H1 (cell line): Measurements from ENCODE around the gene MYO15A. TPM values are rescaled to one million over a fixed set of nuclear protein-coding genes. Genes with fewer than 3 reads are reported as not detected.

ENCODE experiments used
- CTCF ChIA-PET: fragments of 300-600 bp; sonication (Branson Sonifier 250); formaldehyde crosslinking; loops from one replicate; lab custom pipeline; 2021; ENCODE audit not compliant: partially characterized antibody; lab: Charles Lee
- POLR2A ChIA-PET: fragments of 300-600 bp; sonication (Branson Sonifier 250); formaldehyde crosslinking; loops from one replicate; lab custom pipeline; 2021; ENCODE audit warnings: inconsistent platforms; ENCODE audit not compliant: partially characterized antibody; lab: Charles Lee
- DNase-seq, 2 experiments: peaks; one replicate each; pipeline versions ENCODE4 v3.0.0 to v3.0.0-alpha.2; 2010 to 2022; ENCODE audit warnings: low spot score in 2 of 2, low read depth in 1 of 2, mixed read lengths in 1 of 2
- FAIRE-seq: peaks from 2 replicates; lab custom pipeline; 2011; peaks lifted over from hg19 to GRCh38; lab: Jason Lieb, UNC
- H2AFZ ChIP-seq: 2 replicates; pipeline ENCODE4 v1.8.1; 2012; ENCODE audit warnings: low read length, inconsistent platforms
- H2AK5ac ChIP-seq: 2 replicates; pipeline ENCODE4 v1.6.1; 2013; ENCODE audit warnings: low read depth, low read length
- H2BK120ac ChIP-seq: replicated peaks from 2 replicates; pipeline ENCODE3; 2013; ENCODE audit warnings: low read depth, low read length, inconsistent platforms
- H2BK12ac ChIP-seq: 2 replicates; pipeline ENCODE4 v1.6.1; 2013; ENCODE audit warnings: low read depth, low read length
- H2BK15ac ChIP-seq: 2 replicates; pipeline ENCODE4 v1.6.1; 2013; ENCODE audit warnings: low read length
- H2BK20ac ChIP-seq: 2 replicates; pipeline ENCODE4 v1.6.1; 2013; ENCODE audit warnings: low read length
- H2BK5ac ChIP-seq: 2 replicates; pipeline ENCODE4 v1.6.1; 2013; ENCODE audit warnings: low read depth, low read length
- H3K14ac ChIP-seq: 2 replicates; pipeline ENCODE4 v1.6.1; 2013; ENCODE audit warnings: inconsistent platforms; ENCODE audit not compliant: insufficient read length
- H3K18ac ChIP-seq: 2 replicates; pipeline ENCODE4 v1.6.1; 2013; ENCODE audit warnings: low read length; ENCODE audit errors: extremely low read depth
- H3K23ac ChIP-seq: 2 replicates; pipeline ENCODE4 v1.6.1; 2013; ENCODE audit warnings: inconsistent platforms; ENCODE audit not compliant: insufficient read length
- H3K23me2 ChIP-seq: 2 replicates; pipeline ENCODE4 v1.6.1; 2013; ENCODE audit warnings: low read depth, low read length
- H3K27ac ChIP-seq: 2 replicates; pipeline ENCODE4 v1.6.1; 2011; ENCODE audit warnings: low read depth, low read length, inconsistent platforms
- H3K27me3 ChIP-seq, 4 experiments: replicated peaks in 1 of 4; 1 replicate in 1 of 4; 2 replicates in 3 of 4; pipeline versions ENCODE4 v1.6.1 to v1.8.1; 2011 to 2013; ENCODE audit warnings: low read length in 3 of 4, mild to moderate bottlenecking in 3 of 4, inconsistent platforms in 2 of 4, mixed read lengths in 2 of 4, moderate library complexity in 1 of 4; ENCODE audit not compliant: control insufficient read depth in 3 of 4, insufficient read depth in 3 of 4; ENCODE audit errors: extremely low read depth in 1 of 4
- H3K36me3 ChIP-seq, 4 experiments: 2 replicates each; pipeline versions ENCODE4 v1.6.1 to v1.8.1; 2011 to 2013; ENCODE audit warnings: mild to moderate bottlenecking in 4 of 4, low read length in 3 of 4, moderate library complexity in 2 of 4, control low read depth in 1 of 4, inconsistent platforms in 1 of 4; ENCODE audit not compliant: insufficient read depth in 4 of 4, control insufficient read depth in 2 of 4
- H3K4ac ChIP-seq: replicated peaks from 2 replicates; pipeline ENCODE3; 2013; ENCODE audit warnings: low read length, low read depth, mixed read lengths, inconsistent platforms; ENCODE audit not compliant: insufficient read length
- H3K4me1 ChIP-seq, 4 experiments: replicated peaks in 1 of 4; 1 replicate in 1 of 4; 2 replicates in 3 of 4; pipeline versions ENCODE4 v1.6.1 to v1.8.1; 2011 to 2013; ENCODE audit warnings: low read length in 3 of 4, inconsistent platforms in 2 of 4, mixed read lengths in 1 of 4; ENCODE audit not compliant: insufficient read depth in 4 of 4, control insufficient read depth in 3 of 4
- H3K4me2 ChIP-seq, 2 experiments: 2 replicates each; pipeline versions ENCODE4 v1.6.1 to v1.8.1; 2011 to 2013; ENCODE audit warnings: low read depth in 2 of 2, low read length in 2 of 2, control low read depth in 1 of 2, inconsistent platforms in 1 of 2, mild to moderate bottlenecking in 1 of 2; ENCODE audit not compliant: insufficient read depth in 1 of 2
- H3K4me3 ChIP-seq, 4 experiments: fragments of 200-600, 300-600 bp in 1 of 4; sonication (generic), shearing (Covaris generic), sonication (Bioruptor Twin) in 1 of 4; 2 replicates each; pipeline versions ENCODE4 v1.5.1 to v1.8.1; 2011 to 2016; ENCODE audit warnings: low read length in 4 of 4, low read depth in 3 of 4, control low read depth in 2 of 4, inconsistent platforms in 2 of 4, mild to moderate bottlenecking in 2 of 4, mixed read lengths in 1 of 4, moderate library complexity in 1 of 4; ENCODE audit not compliant: insufficient read depth in 2 of 4; ENCODE audit errors: extremely low read depth in 1 of 4
- H3K56ac ChIP-seq: replicated peaks from 2 replicates; pipeline ENCODE3; 2013; ENCODE audit warnings: low read depth, mild to moderate bottlenecking, mixed read lengths, low read length, inconsistent platforms; ENCODE audit not compliant: insufficient read length
- H3K79me1 ChIP-seq: 2 replicates; pipeline ENCODE4 v1.6.1; 2013; ENCODE audit warnings: low read depth, low read length, control low read depth
- H3K79me2 ChIP-seq, 2 experiments: 2 replicates each; pipeline versions ENCODE4 v1.6.1 to v1.8.1; 2012 to 2013; ENCODE audit warnings: low read length in 2 of 2, mild to moderate bottlenecking in 2 of 2, inconsistent platforms in 1 of 2; ENCODE audit not compliant: insufficient read depth in 2 of 2, control insufficient read depth in 1 of 2
- H3K9ac ChIP-seq, 4 experiments: replicated peaks in 1 of 4; 1 replicate in 1 of 4; 2 replicates in 3 of 4; pipeline versions ENCODE4 v1.6.1 to v1.8.1; 2011 to 2013; ENCODE audit warnings: low read depth in 3 of 4, low read length in 3 of 4, control low read depth in 2 of 4, mild to moderate bottlenecking in 2 of 4, moderate library complexity in 2 of 4, inconsistent platforms in 1 of 4; ENCODE audit errors: extremely low read depth in 1 of 4
- H3K9me3 ChIP-seq, 2 experiments: 2 replicates each; pipeline versions ENCODE4 v1.6.1 to v1.8.1; 2012 to 2013; ENCODE audit warnings: mild to moderate bottlenecking in 2 of 2, moderate library complexity in 2 of 2, control low read depth in 1 of 2, inconsistent platforms in 1 of 2, low read depth in 1 of 2, low read length in 1 of 2, mixed read lengths in 1 of 2; ENCODE audit not compliant: insufficient read depth in 2 of 2
- H4K20me1 ChIP-seq, 2 experiments: replicated peaks in 1 of 2; 2 replicates each; pipeline versions ENCODE3 to v1.8.1; 2011 to 2013; ENCODE audit warnings: inconsistent platforms in 2 of 2, low read length in 2 of 2, mild to moderate bottlenecking in 1 of 2; ENCODE audit not compliant: insufficient read depth in 2 of 2, control insufficient read depth in 1 of 2
- H4K5ac ChIP-seq: 2 replicates; pipeline ENCODE4 v1.6.1; 2013; ENCODE audit warnings: low read length, low read depth, mixed read lengths, inconsistent platforms; ENCODE audit not compliant: insufficient read length
- H4K8ac ChIP-seq: 2 replicates; pipeline ENCODE4 v1.8.0; 2013; ENCODE audit warnings: mild to moderate bottlenecking, moderate library complexity, low read length, inconsistent platforms; ENCODE audit not compliant: insufficient read depth; ENCODE audit errors: extremely low read depth
- H4K91ac ChIP-seq: replicated peaks from 2 replicates; pipeline ENCODE3; 2013; ENCODE audit warnings: low read length, mixed read lengths, inconsistent platforms; ENCODE audit not compliant: insufficient read length
- KDM5A ChIP-seq: fragments of 200-600 bp; IDR thresholded peaks from 2 replicates; pipeline ENCODE4 v1.7.1; 2012; ENCODE audit warnings: mild to moderate bottlenecking, low read length, inconsistent platforms, mixed read lengths
- NANOG ChIP-seq: IDR thresholded peaks from 2 replicates; pipeline ENCODE4 v1.6.1; 2011; ENCODE audit warnings: low read length, low read depth, mild to moderate bottlenecking, inconsistent platforms; ENCODE audit not compliant: insufficient read depth, poor library complexity, severe bottlenecking
- USF2 ChIP-seq: IDR thresholded peaks from 2 replicates; pipeline ENCODE4 v1.6.1; 2011; ENCODE audit warnings: low read length, improper control_type of control experiment
- WGBS, 2 experiments: shearing (Covaris generic) in 1 of 2; methylation state at CpG; one replicate each; pipeline versions ENCODE4 v1.1.6 to v1.1.7; 2013 to 2015; ENCODE audit warnings: low lambda C conversion rate in 2 of 2, mixed read lengths in 2 of 2, inconsistent platforms in 1 of 2, low coverage in 1 of 2, missing lambda C conversion rate in 1 of 2; ENCODE audit not compliant: insufficient replicate concordance in 2 of 2, insufficient coverage in 1 of 2, insufficient read length in 1 of 2; ENCODE audit errors: extremely low coverage in 1 of 2, missing lambda C conversion rate in 1 of 2; 5-methylcytosine and 5-hydroxymethylcytosine counted together
- polyA plus RNA-seq, 7 experiments: library from polyadenylated mRNA; depleted of rRNA in 3 of 7; stranded (reverse) in 5 of 7; unstranded in 2 of 7; fragments of >200 nt in 5 of 7; fragments of 200-250 nt in 2 of 7; gene quantifications; 1 replicate in 5 of 7; 2 replicates in 1 of 7; 4 replicates in 1 of 7; pipeline versions ENCODE4 v1.2.1 to v1.2.3, GENCODE V29; 2011 to 2013; ENCODE audit warnings: missing spikeins in 2 of 7, mixed read lengths in 2 of 7
- total RNA-seq: library from RNA; stranded (reverse); fragmentation: NEBNext Ultra II Directional; extraction: Animal tissue kit (Norgen Biotek cat#: 25700); gene quantifications from 2 replicates; pipeline ENCODE4 v1.2.1, GENCODE V29; 2021

Gene MYO15A
- total and polyA plus RNA-seq, 2 of the 8 experiments (the other 6 are each of a cell fraction or from before 2014, with no cell fraction given), result 1.6 to 4.2 TPM

GRCh38 chr17:18139498-18139897 lies 30.9 kb downstream of the MYO15A start:
- Histone ChIP-seq H3K27ac (no peak overlapping the region), H3K56ac (no peak overlapping the region), H3K9ac (no peak overlapping the region), H3K4me2 (no peak overlapping the region), H3K9me3 (no peaks in the 10 kb centered on the region), H2BK20ac (no peak overlapping the region), H3K79me2 (no peaks in the 10 kb centered on the region), H2BK15ac (0 out of 2 replicates have a peak overlapping the region, but pooled peaks have one; percentile 61), H2BK120ac (no peak overlapping the region), H3K23me2 (no peaks in the 10 kb centered on the region), H3K36me3 (no peaks in the 10 kb centered on the region), H3K4me1 (peaks cover 0 to 16% (median 6%) of the 10 kb centered on the region in 4 experiments; a peak in 5 of 7 replicates), H3K14ac (no peak overlapping the region), H4K8ac (no peak overlapping the region), H2BK5ac (no peak overlapping the region), H3K79me1 (no peaks in the 10 kb centered on the region), H2AK5ac (no peak overlapping the region), H2BK12ac (no peak overlapping the region), H4K91ac (no peak overlapping the region), H4K20me1 (peaks cover 0 to 2% of the 10 kb centered on the region in 2 experiments), H3K18ac (no peak overlapping the region), H3K27me3 (no peaks in the 10 kb centered on the region; a peak in 2 of 7 replicates), H4K5ac (no peak overlapping the region), H2AFZ (no peak overlapping the region), H3K4ac (no peak overlapping the region), H3K4me3 (no peak overlapping the region), H3K23ac (no peak overlapping the region)
- 85% methylated on average over 10 of the region's 14 CpGs; no CpG with 5 or more reads in 1 of the 2 experiments for WGBS, 2 experiments
- ChIA-PET CTCF (interaction anchor here (0.6 to 10.9 kb wide), 17 partner anchors 9 to 183 kb away, joined by 3 to 141 read pairs (median 9); partner anchors contain the start of gene ALKBH5), POLR2A (interaction anchor here (1.2 to 2.9 kb wide), 4 partner anchors 35 to 61 kb away, joined by 3 to 10 read pairs (median 4); partner anchors contain the start of gene ALKBH5)
- FAIRE-seq, result no peak
- DNase-seq, result no peak
- TF ChIP-seq USF2 (no peak), KDM5A (no peak), NANOG (no peak)
